Heart left ventricle (tissue), 16 donors: ENCODE results near the gene SORL1. TPM values are rescaled to one million over a fixed set of nuclear protein-coding genes. Genes with fewer than 3 reads are reported as not detected.

ENCODE experiments used
- ATAC-seq, 4 donors: fragments of 200-7000 bp; cut with Tn5 transposase; one replicate each; pipeline ENCODE4 v1.9.1; 2020 to 2022; ENCODE audit warnings: moderate library complexity in 4 of 4, mild to moderate bottlenecking in 3 of 4, moderate number of reproducible peaks in 1 of 4
- DNase-seq, 5 donors: peaks; one replicate each; pipeline ENCODE4 v3.0.0-alpha.2; 2020
- H3K27ac ChIP-seq, 12 donors: fragments of 200-600 bp; sonication (generic) in 4 of 12; one replicate each; pipeline versions ENCODE4 v1.5.0 to v1.8.0; 2016 to 2022; ENCODE audit warnings: mild to moderate bottlenecking in 2 of 12
- H3K27me3 ChIP-seq, 9 donors: fragments of 200-600 bp; sonication (generic) in 2 of 9; one replicate each; pipeline versions ENCODE4 v1.5.1 to v1.8.0; 2016 to 2022; ENCODE audit warnings: mild to moderate bottlenecking in 3 of 9
- H3K36me3 ChIP-seq, 9 donors: fragments of 200-600 bp; sonication (generic) in 2 of 9; one replicate each; pipeline versions ENCODE4 v1.5.0 to v1.8.0; 2018 to 2022; ENCODE audit warnings: mild to moderate bottlenecking in 2 of 9
- H3K4me1 ChIP-seq, 12 donors: fragments of 200-600 bp; sonication (generic) in 4 of 12; one replicate each; pipeline versions ENCODE4 v1.5.0 to v1.8.0; 2016 to 2022; ENCODE audit warnings: mild to moderate bottlenecking in 3 of 12
- H3K4me3 ChIP-seq, 12 donors: fragments of 200-600 bp; sonication (generic) in 4 of 12; one replicate each; pipeline versions ENCODE4 v1.5.0 to v1.8.0; 2017 to 2022; ENCODE audit warnings: mild to moderate bottlenecking in 9 of 12, moderate library complexity in 4 of 12
- H3K9me3 ChIP-seq, 12 donors: fragments of 200-600 bp; sonication (generic) in 4 of 12; one replicate each; pipeline versions ENCODE4 v1.5.0 to v1.8.0; 2016 to 2022; ENCODE audit warnings: mild to moderate bottlenecking in 1 of 12
- POLR2A ChIP-seq, 2 donors: fragments of 450-650 bp; IDR thresholded peaks; one replicate each; pipeline ENCODE4 v1.6.1; 2017; ENCODE audit warnings: antibody characterized with exemption in 2 of 2, mild to moderate bottlenecking in 2 of 2, moderate library complexity in 2 of 2
- WGBS, 4 donors: extraction: QIAGEN DNeasy Blood & Tissue Kit in 2 of 4; methylation state at CpG; one replicate each; pipeline versions ENCODE4 v1.1.5 to v1.1.7; 2013 to 2018; 5-methylcytosine and 5-hydroxymethylcytosine counted together
- intact Hi-C, 10 donors: fragments of 100-400 bp; cut with DNase I; formaldehyde crosslinking; loops; one replicate each; pipeline versions ENCODE4 v1.11.1 to v1.14.2; 2022
- polyA plus RNA-seq, 2 donors: library from polyadenylated mRNA; stranded (reverse); fragments of 200-250 nt; gene quantifications; one replicate each; pipeline ENCODE4 v1.2.3, GENCODE V29; 2013
- total RNA-seq, 9 donors: library from RNA; depleted of rRNA in 2 of 9; stranded (reverse); fragments of >200 nt in 2 of 9; fragmentation: NEBNext Ultra II Directional in 3 of 9; extraction: Animal tissue kit (Norgen Biotek cat#: 25700) in 3 of 9; gene quantifications; one replicate each; pipeline versions ENCODE4 v1.1.0 to v1.2.4, GENCODE V29; 2016 to 2023
- TF ChIP-seq, protein P1 (sequence below), 12 donors: fragments of 200-600 bp; sonication (generic) in 4 of 12; IDR thresholded peaks; one replicate each; pipeline versions ENCODE4 v1.5.0 to v1.8.0; 2018 to 2022; ENCODE audit warnings: antibody characterized with exemption in 12 of 12, mild to moderate bottlenecking in 5 of 12
- donor health status: ischemic (EF 13 %, LVEDD 7.1; RV severe dilation, severe dysfunction).
- donor health status: healthy with polysubstance abuse.
- donor health status: DM: no; HTN: yes; CAD: no.
- donor health status: DM: no; HTN: no; CAD: no.
- donor health status: ischemic (EF 25% LVEDD 6.9; RV normal size, moderate dysfunction).
- donor health status: ischemic (EF 25% LVEDD 5.7; RV mildly dilated, moderate dysfunction).
- donor health status: healthy.
- donor health status: DM: yes; HTN: yes; CAD: no.
- donor health status: ischemic (EF 35%, LVEDD 5.7; RV mildly dilated, moderate dysfunction).
- donor health status: nonischemic (EF 11% LVEDD 7.7; RV severe dilation, severe dysfunction).
- donor health status: DM: yes; HTN: yes; CAD: no.
- donor health status: PGD.
- donor health status: ischemic (EF 29% LVEDD 5.4; RV normal size, mild dysfunction).
- donor health status: nonischemic (EF 23%, LVEDD 6.1; RV moderate dilation, normal function).

SORL1 gene
- total and polyA plus RNA-seq, 11 donors: 0.72 to 20.5 (median 5.2) TPM

DNA sequence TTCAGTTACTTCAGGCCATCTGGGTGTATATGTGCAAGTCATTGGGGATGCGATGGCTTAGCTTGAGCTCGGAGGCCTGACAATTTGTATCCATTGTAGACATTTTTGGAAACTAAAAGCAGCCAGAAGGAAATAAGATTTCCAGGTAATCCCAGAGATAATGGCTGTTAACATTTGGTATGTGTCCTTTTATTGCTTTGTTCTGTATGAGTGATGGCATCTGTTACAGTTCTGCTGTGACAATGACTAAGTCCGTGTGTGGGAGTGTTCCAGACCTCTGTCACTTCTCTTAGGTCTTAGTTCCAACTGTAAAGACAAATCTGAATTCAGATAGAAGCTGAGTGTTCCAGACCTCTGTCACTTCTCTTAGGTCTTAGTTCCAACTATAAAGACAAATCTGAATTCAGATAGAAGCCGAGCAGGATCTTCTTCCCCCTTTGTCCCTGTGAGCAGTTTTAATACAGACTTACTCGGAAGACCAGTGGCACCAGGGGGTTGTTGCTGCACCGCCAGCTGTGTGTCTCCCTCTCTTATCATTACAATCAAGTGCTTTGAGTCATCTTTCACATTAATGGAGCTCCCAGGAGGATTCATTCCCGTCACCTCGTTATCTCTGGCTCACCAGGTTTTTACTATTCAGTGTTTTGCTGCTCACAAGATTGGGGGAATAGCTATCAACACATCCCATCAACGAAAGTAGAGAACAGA, 191.5 kb downstream of the SORL1 start:
- no peaks in the 10 kb centered on the region for H3K9me3 ChIP-seq
- H3K4me1 ChIP-seq: no peaks in the 10 kb centered on the region
- ATAC-seq (no peak), DNase-seq (no peak)
- TF ChIP-seq POLR2A (IDR thresholded peaks at IDR 0.05): no peak
- TF ChIP-seq, protein P1, sequence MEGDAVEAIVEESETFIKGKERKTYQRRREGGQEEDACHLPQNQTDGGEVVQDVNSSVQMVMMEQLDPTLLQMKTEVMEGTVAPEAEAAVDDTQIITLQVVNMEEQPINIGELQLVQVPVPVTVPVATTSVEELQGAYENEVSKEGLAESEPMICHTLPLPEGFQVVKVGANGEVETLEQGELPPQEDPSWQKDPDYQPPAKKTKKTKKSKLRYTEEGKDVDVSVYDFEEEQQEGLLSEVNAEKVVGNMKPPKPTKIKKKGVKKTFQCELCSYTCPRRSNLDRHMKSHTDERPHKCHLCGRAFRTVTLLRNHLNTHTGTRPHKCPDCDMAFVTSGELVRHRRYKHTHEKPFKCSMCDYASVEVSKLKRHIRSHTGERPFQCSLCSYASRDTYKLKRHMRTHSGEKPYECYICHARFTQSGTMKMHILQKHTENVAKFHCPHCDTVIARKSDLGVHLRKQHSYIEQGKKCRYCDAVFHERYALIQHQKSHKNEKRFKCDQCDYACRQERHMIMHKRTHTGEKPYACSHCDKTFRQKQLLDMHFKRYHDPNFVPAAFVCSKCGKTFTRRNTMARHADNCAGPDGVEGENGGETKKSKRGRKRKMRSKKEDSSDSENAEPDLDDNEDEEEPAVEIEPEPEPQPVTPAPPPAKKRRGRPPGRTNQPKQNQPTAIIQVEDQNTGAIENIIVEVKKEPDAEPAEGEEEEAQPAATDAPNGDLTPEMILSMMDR (IDR thresholded peaks at IDR 0.05): no peak
- H3K27ac ChIP-seq: no peak overlapping the region
- WGBS, 4 donors: 64 to 68% (median 66%) methylated on average over 9 of the region's 9 CpGs
- no peak overlapping the region for H3K4me3 ChIP-seq
- no peaks in the 10 kb centered on the region for H3K27me3 ChIP-seq
- intact Hi-C loops: no loop called here
- no peaks in the 10 kb centered on the region for H3K36me3 ChIP-seq

DNA sequence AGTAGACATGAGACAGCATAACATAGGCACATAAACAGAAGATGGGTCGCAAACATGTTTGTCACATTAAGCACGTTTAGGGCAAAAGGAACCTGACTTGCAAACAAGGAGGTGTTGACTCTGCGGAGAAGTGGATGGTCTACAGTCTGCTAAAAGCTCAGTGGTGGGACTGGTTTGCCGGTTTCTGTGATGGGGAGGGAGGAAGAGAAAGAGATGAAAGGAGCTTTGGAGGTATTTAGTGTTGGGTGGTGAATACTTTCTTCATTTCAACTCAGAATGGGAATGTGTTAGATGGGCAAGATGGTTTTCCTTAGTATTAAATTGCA, 192.0 kb downstream of the SORL1 start:
- Histone ChIP-seq H3K4me3 (no peak overlapping the region), H3K36me3 (no peaks in the 10 kb centered on the region), H3K27ac (no peak overlapping the region), H3K4me1 (no peaks in the 10 kb centered on the region), H3K9me3 (no peaks in the 10 kb centered on the region), H3K27me3 (no peaks in the 10 kb centered on the region)
- no peak for ATAC-seq
- TF ChIP-seq, protein P1 (IDR thresholded peaks at IDR 0.05): no peak
- TF ChIP-seq POLR2A (IDR thresholded peaks at IDR 0.05): no peak
- no peak for DNase-seq
- intact Hi-C loops: no loop called here
- WGBS, 4 donors: 56 to 74% (median 69%) methylated on average over 4 of the region's 4 CpGs

DNA sequence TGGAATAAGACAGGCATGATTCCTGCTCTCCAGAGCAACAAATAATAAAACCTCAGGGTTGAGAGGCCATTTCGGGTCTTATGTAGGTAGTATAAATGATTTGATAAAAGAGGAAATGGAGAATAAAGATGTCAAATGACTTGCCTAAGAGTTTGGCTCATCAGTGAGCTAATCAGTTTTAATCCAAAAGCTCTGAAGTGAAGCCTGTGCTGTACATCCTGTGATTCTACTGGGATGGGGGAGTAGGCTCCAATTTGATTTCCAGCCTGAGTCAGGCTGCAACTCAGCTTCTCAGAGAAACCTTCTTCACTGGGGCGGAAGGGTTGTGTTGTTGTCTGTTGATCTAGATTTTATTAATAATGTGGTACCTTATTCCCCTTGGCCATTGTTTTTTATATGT, 192.9 kb downstream of the SORL1 start:
- WGBS, 4 donors: 64 to 72% (median 65%) methylated on average over 2 of the region's 2 CpGs
- Histone ChIP-seq H3K27ac (no peak overlapping the region), H3K4me3 (no peak overlapping the region), H3K9me3 (no peaks in the 10 kb centered on the region), H3K36me3 (no peaks in the 10 kb centered on the region), H3K4me1 (no peaks in the 10 kb centered on the region), H3K27me3 (no peaks in the 10 kb centered on the region)
- intact Hi-C loops: no loop called here
- ATAC-seq (no peak), DNase-seq (no peak)
- TF ChIP-seq POLR2A (IDR thresholded peaks at IDR 0.05): no peak
- TF ChIP-seq, protein P1 (IDR thresholded peaks at IDR 0.05): no peak

DNA sequence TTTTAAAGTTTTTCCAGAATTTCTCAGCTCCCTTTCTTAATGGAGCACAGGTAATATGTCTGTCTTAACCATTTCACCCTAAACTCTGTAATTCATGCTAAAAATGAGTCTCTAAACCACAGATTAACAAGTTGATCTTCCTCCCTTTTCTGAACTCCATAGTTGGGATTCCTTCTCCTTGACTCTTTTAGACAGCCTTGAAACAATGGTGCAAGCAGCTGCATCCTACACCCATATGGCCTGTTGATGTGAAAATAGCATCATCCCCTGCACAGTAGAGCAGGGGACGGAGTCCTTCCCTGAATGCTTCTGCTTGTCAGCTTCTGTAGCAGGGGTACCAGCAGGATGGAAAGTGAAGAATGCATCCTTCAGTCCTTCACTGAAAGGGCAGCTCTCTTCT, 193.5 kb downstream of the SORL1 start:
- no peak for ATAC-seq
- WGBS, 4 donors: 93 to 100% (median 96%) methylated on average over 1 of the region's 1 CpG

More for the DNA sequence above, 193.5 kb downstream of the SORL1 start:
- Histone ChIP-seq H3K27ac (no peak overlapping the region), H3K27me3 (no peaks in the 10 kb centered on the region), H3K4me1 (no peaks in the 10 kb centered on the region), H3K4me3 (no peak overlapping the region), H3K9me3 (no peaks in the 10 kb centered on the region), H3K36me3 (no peaks in the 10 kb centered on the region)
- no peak for DNase-seq
- intact Hi-C loops: no loop called here
- TF ChIP-seq POLR2A (IDR thresholded peaks at IDR 0.05): no peak
- TF ChIP-seq, protein P1 (IDR thresholded peaks at IDR 0.05): no peak
